Breast epithelium (tissue), 3 donors: ENCODE data around the gene ATP2A1.

Experiments
- CTCF ChIP-seq, 3 donors: fragments of 450-650 bp; IDR thresholded peaks; one replicate each; pipeline ENCODE4 v1.5.1; 2016 to 2017; ENCODE audit warnings: antibody characterized with exemption in 3 of 3, mild to moderate bottlenecking in 3 of 3, moderate library complexity in 3 of 3
- POLR2AphosphoS5 ChIP-seq, 3 donors: sonication (generic); formaldehyde crosslinking; IDR thresholded peaks; one replicate each; pipeline ENCODE4 v1.6.1; 2017; ENCODE audit warnings: antibody characterized with exemption in 3 of 3

GRCh38 chr16:28895609-28896008, 17.3 kb downstream of the ATP2A1 start:
- no peak for TF ChIP-seq CTCF (IDR thresholded peaks at IDR 0.05)
- no peak for TF ChIP-seq POLR2AphosphoS5 (IDR thresholded peaks at IDR 0.05)
